HTERT RPE-1 (cell line): ENCODE results near the gene TRIM34.
"Not testable (repeated sequence)": the region's sequence is repeated elsewhere in the genome, so short reads cannot be mapped to it uniquely, and the experiment has no call there.

Experiments
- in situ Hi-C: fragments of 300-500 bp; cut with MboI; formaldehyde crosslinking; loops from 4 replicates; pipeline ENCODE4 v1.14.3; 2020; ENCODE audit warnings: low sequenced_read_pairs

The TRIM34 gene

GRCh38 chr11:5683620-5684019 lies 58.8 kb downstream of the TRIM34 start:
- in situ Hi-C loops: not testable (repeated sequence)

GRCh38 chr11:5684036-5684645 lies 59.3 kb downstream of the TRIM34 start:
- in situ Hi-C loops: no loop called here

GRCh38 chr11:5684646-5685362 lies 60.0 kb downstream of the TRIM34 start, which contains the start of gene TRIM5:
Gene TRIM5 (minus strand): TSS chr11:5685074. CDS start chr11:5680177, 4,897 bp downstream.
- in situ Hi-C loops: no loop called here

- in situ Hi-C loops: no loop called here
Measured at GRCh38 chr11:5686426-5686825, 61.6 kb downstream of the TRIM34 start.

- in situ Hi-C loops: no loop called here
Measured at GRCh38 chr11:5688482-5688881, 63.7 kb downstream of the TRIM34 start.

- in situ Hi-C loops: no loop called here
Measured at GRCh38 chr11:5689551-5689983, 64.8 kb downstream of the TRIM34 start, which contains the start of gene TRIM22. Gene TRIM22 (plus strand): TSS chr11:5689790. CDS start chr11:5696233, 6,443 bp downstream.

- in situ Hi-C loops: no loop called here
Measured at GRCh38 chr11:5690216-5690615, 65.4 kb downstream of the TRIM34 start.

GRCh38 chr11:5690736-5691135 lies 65.9 kb downstream of the TRIM34 start:
- in situ Hi-C loops: no loop called here

- in situ Hi-C loops: not testable (repeated sequence)
Measured at GRCh38 chr11:5691238-5691963, 66.6 kb downstream of the TRIM34 start.

GRCh38 chr11:5691964-5692361 lies 67.2 kb downstream of the TRIM34 start:
- in situ Hi-C loops: no loop called here
